Retinal pigment epithelial cell (primary cell): ENCODE results near the gene NAV3.

Source experiments
- DNase-seq: peaks from one replicate; pipeline ENCODE4 v3.0.0-alpha.2; 2010; ENCODE audit warnings: low read depth
- H3K4me3 ChIP-seq: 2 replicates; pipeline ENCODE4 v1.5.1; 2011; ENCODE audit warnings: mild to moderate bottlenecking, low read length, control low read depth, moderate library complexity
- CTCF ChIP-seq: conservative IDR thresholded peaks from 2 replicates; pipeline ENCODE4 v1.5.1; 2011; ENCODE audit warnings: low read depth, low read length, control low read depth, inconsistent platforms

NAV3 gene

DNA sequence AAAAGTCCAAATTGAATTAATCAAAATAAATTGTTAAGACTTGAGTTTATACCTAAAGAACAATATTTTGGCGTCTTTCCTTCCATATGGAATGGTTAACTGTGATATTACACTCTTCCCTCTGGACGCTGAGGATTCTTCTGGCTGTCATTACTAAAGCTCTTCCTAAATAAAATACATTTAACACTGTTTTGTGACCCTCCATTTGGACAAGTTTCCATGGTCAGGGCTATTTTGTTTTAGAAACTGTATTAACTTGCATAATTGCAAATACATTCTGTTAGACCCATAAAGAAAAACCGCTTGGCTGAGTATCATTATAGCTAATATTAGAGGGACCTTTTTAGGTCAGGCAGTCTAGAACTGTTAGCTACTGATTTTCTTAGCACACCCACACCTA is 87.4 kb downstream of the NAV3 start:
- no peak overlapping the region for H3K4me3 ChIP-seq
- no peak for TF ChIP-seq CTCF
- no peak for DNase-seq

GRCh38 chr12:77919450-77919849 is 88.8 kb downstream of the NAV3 start:
- H3K4me3 ChIP-seq = no peak overlapping the region
- no peak for TF ChIP-seq CTCF
- DNase-seq = no peak

DNA sequence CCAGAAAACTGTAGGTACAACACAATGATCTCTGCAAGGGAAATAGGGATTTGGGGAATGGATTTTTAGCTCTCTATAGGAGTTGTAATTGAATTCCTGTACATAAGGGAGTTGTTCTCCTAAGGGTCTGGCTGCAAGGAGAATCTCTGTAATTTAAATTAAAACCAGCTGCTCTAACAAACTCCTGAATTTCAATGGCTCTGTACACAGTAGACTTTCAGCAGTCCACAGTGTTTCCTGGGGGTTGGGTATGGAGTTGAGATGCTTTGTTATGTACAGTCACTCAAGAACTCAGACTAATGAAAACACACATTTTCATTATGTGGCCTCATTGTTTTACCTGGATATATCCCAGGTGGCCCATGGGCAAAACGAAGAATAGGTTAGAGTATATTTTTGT is 93.2 kb downstream of the NAV3 start:
- no peak for DNase-seq
- no peak for TF ChIP-seq CTCF
- no peak overlapping the region for H3K4me3 ChIP-seq

DNA sequence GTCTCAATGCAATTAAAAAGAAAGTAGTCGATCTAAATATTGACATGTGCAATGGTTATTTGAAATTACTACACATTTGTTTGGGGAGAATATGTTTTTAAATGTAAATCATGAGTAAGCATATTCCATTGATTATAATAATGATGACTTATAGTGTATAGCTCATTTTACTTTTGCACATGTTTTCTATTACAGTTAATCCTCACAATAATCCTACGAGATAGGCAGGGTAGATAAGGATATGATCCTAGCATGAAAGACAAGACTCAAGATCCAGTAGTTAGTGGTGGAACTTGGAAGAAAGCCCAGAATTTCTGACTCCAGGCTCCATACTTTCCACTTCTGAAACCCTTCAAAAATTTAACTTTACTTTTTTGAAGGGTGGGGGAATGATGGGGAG is 94.0 kb downstream of the NAV3 start:
- no peak for TF ChIP-seq CTCF
- no peak overlapping the region for H3K4me3 ChIP-seq
- DNase-seq = peak; percentile 86

DNA sequence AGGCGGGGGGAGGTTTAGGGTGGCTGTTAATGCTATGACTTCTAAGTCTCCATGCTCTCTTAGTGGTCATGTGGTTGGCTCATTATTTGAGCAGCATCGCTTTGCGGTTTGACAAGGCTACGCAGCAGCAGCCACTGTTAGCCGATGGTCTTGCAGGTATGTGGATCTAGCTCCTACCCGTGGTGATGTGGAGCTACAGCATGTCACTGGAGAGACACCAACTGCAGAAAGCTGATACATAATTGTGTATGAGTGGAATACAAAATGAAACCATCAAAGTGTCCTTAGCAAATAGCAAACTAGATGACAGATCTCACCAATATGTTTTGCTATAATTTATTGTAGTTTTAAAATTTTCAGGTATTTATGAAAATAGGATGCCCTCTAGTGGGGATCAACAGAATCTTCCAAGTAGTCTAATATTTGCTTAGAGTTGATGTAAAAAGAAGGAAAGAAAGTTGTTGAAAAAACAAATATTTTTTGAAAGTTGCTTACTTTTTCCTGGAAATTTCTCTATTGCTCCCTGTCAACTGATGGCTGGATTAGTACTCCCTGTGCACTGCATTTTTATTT is 94.9 kb downstream of the NAV3 start:
- DNase-seq = peak; percentile 99

GRCh38 chr12:77928078-77928477 is 97.4 kb downstream of the NAV3 start:
- TF ChIP-seq CTCF = no peak
- no peak overlapping the region for H3K4me3 ChIP-seq
- DNase-seq = no peak

More for the DNA sequence above, 94.9 kb downstream of the NAV3 start:
- H3K4me3 ChIP-seq = no peak overlapping the region
- peak; percentile 99 for TF ChIP-seq CTCF

DNA sequence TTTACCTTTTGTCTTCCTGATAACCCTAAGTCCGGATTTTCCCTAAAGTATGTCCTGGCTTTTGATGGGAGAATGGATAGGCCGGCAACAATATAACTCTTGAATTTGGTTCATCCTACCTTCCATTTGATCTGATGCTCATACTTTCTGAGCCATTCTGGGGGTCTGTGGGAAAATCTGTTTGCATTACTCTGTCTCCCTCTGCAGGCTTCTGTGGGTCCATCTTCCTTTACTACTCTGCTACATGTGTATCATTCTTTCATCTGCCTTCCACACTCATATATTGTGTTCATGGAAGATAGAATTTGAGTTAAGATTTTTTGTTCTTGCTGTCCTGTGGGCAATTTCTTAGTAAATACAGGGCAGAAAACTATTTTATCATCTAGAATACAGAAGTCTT is 101.5 kb downstream of the NAV3 start:
- peak; percentile 35 for TF ChIP-seq CTCF
- no peak for DNase-seq

More for the DNA sequence above, 101.5 kb downstream of the NAV3 start:
- H3K4me3 ChIP-seq = no peak overlapping the region
